Measurements from ENCODE around the gene SYP.
"Not testable (repeated sequence)": the region's sequence is repeated elsewhere in the genome, so short reads cannot be mapped to it uniquely, and the experiment has no call there.

SYP gene

GRCh38 chrX:49190821-49191573 lies 9.0 kb downstream of the SYP start:
- peak; percentile 72 to 76 (median 75) for DNase-seq (ENCODE audit: low read depth in 2 of 3, low spot score in 1 of 3)

DNA sequence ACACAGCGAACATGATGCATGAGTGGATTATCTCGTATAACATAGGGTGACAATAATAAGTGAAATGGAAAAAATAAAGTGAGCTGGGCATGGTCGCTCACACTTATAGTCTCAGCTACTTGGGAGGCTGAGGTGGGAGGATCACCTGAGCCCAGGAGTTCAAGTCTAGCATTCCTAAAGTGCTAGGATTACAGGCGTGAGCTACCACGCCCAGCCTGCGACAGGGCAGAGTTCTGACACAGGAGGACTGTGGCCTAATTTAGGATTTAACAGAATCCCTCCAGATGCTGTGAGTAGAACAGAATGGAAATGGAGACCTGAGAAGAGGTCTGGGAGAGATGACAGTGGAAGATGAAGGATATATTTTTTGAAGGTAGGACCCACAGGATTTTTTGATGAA lies 10.4 kb downstream of the SYP start:
- no peak for DNase-seq (ENCODE audit: low read depth in 2 of 3, low spot score in 1 of 3)

DNA sequence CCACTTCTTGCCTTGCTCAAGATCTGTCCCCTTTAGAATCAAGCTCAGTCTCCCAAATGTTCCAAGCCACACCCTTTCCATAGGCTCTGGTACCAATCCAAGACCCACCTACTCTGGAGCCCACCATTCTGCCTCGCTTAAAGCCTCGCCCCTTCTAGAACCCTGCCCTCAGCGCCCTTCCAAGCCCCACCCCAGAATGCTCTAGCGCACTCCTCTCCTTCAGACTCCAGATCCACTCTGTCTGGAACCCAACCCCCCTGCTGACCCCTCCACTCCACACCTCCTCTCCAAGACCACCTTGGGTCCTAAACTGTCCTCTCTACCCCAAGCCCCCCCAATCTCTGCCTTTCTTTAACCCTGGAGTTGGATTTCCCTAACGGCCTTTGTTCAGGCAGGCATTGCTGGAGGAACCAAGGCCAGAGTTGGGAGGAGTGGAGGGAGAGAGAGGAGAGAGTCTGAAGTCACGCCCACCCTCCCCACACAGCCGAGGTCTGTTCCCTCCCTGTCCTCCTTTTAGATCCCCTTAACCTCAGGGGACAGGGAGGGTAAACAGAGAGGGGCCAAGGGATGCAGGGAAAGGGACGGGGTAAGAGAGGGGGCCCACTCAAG lies 11.4 kb downstream of the SYP start:
- DNase-seq (ENCODE audit: low read depth in 2 of 3, low spot score in 1 of 3) = no peak

GRCh38 chrX:49187526-49187925 lies 12.5 kb downstream of the SYP start:
- no peak for DNase-seq (ENCODE audit: low read depth in 2 of 3, low spot score in 1 of 3)

DNA sequence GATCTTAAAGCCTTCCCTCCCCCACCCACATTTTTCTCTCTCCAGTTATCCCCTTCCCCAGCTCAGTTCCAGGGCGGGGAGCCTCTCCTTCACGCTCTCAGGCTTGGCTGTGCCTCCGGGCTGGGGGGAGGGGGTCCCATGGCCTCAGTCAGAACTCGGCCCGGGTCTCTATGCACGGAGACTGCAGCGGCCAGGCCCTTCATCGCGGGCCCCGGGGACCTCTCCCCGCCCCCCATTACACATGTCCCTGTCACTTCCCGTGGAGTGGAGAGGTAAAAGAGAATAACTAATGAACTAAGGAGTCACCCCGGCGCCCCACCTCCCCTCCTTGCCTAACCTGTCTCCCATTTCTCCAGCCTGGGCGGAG lies 13.0 kb downstream of the SYP start:
- no peak for DNase-seq (ENCODE audit: low read depth in 2 of 3, low spot score in 1 of 3)

GRCh38 chrX:49186125-49187027 lies 13.6 kb downstream of the SYP start, which contains the start of gene PRICKLE3:
Gene PRICKLE3, minus strand, starts transcription at chrX:49186373. Its CDS starts 76 bp downstream, at chrX:49186297.
- DNase-seq (ENCODE audit: low read depth in 2 of 3, low spot score in 1 of 3) = peak in 2 of 3 donors; percentile 49 to 67

- no peak for DNase-seq (ENCODE audit: low read depth in 2 of 3, low spot score in 1 of 3)
These were observed 15.4 kb downstream of the SYP start for GRCh38 chrX:49184294-49185281.

DNA sequence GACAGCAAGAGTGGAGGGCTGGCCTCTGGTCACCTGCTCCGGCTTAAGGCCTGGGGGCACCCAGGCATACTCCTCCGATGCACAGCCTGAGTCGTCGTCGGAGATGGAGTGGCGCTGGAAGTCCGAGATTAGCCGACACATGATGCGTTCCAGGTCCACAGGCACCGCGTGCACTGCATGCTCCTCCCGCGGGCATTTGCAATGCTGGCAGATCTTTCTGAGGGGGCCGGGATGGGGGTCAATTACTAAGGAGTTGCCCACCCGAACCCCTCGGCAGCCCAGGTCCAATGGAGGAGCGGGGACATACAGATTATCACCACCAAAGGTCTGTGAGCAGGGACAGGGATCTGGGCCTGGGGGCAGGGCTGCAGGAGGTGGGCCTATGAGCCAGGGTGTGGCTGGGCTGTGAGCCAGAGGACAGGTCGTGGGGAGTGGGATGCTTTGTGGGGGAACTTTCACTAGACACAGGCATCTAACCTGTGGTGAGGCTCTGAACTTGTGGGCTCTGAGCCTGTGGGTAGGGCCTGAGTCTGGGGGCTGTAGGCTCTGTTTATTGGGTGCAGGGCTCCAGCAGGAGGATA lies 16.2 kb downstream of the SYP start:
- DNase-seq (ENCODE audit: low read depth in 2 of 3, low spot score in 1 of 3) = no peak

DNA sequence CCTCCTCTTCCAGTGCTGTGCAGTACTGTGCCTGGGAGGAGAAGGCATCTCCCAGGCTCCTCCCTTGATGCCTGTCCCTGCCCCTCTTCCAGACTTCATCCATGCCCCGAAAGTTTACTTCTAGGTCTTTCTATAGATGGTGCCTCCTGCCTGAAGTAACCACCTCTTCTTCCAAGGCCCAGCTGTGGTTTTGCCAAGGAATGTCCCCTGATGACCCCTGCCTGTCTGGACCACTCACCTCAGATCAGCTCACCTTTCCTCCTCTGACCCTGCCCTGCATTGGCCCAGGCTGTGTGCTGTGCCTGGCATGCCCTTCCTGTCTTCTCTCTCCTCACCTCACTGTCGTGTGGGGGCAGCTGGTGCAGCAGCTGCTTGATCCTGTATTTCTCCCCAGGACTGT lies 20.6 kb downstream of the SYP start:
- no peak for DNase-seq (ENCODE audit: low read depth in 2 of 3, low spot score in 1 of 3)

GRCh38 chrX:49178537-49178936 lies 21.5 kb downstream of the SYP start:
- DNase-seq (ENCODE audit: low read depth in 2 of 3, low spot score in 1 of 3) = no peak

- no peak for DNase-seq (ENCODE audit: low read depth in 2 of 3, low spot score in 1 of 3)
These were observed 22.0 kb downstream of the SYP start for GRCh38 chrX:49177873-49178480.

- no peak for DNase-seq (ENCODE audit: low read depth in 2 of 3, low spot score in 1 of 3)
These were observed 22.6 kb downstream of the SYP start for GRCh38 chrX:49177338-49177833.

DNA sequence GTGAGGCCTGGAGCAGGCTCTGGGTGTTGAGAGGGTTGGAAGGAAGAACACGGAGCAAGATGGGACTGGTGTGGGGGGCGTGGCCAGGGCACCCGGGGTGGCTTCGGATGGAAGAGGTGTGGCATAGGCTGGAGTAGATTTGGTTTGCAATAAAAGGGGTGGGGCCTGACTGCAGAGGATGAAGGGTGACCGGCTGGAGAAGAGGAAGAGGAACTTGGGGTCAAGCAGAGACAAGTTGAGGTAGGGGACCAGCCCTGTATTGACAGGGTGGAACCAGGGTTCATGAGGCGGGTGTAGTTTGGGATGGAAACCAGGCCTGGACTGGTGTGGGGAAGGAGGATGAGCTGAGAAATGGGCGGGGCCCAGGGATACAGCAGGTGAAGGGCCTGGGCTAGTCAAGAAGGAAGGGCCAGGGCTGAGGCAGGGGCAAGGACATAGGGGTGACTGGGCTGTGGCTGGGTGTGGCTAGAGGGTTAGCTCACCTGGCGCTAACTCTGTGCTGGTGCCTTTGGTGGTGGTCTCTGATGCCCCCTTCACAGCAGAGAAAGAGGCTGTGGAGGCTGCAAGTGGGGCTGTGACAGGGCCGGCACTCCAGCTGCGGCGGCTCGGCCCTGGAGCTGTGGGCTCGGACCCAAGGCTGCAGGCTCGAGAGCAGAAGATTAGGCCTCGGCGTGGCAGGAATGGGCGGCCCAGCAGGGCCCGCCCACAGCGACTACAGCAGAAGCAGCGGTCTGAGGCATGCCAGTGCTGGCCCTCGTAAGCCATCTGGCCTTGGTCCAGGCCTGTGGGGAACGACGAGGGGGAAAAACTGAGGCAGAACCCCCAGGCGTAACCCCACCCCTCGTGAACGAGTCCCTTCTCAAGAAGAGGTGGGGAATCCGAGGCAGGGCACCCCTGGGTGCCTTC lies 23.3 kb downstream of the SYP start:
- DNase-seq (ENCODE audit: low read depth in 2 of 3, low spot score in 1 of 3) = no peak

GRCh38 chrX:49175435-49176274 lies 24.3 kb downstream of the SYP start:
- no peak for DNase-seq (ENCODE audit: low read depth in 2 of 3, low spot score in 1 of 3)

DNA sequence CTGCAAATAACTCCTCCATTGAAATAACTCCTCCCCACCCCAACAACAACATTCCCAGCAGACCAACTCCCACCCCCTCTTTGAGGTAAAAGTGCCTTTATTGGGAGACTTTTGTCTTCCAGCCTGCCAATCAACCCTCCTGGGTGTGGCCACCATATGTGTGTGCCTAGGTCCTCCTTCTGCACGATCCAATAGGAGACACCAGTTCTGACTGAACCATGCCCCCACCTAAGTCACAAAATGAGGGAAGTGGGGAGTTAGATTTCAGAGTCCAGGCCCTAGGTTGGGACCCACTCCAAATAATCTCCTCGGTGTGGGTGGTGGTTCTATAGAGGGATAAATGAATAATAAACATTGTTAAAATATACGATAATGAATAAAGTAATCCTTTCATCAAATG lies 25.3 kb downstream of the SYP start:
- no peak for DNase-seq (ENCODE audit: low read depth in 2 of 3, low spot score in 1 of 3)

GRCh38 chrX:49173544-49173943 lies 26.4 kb downstream of the SYP start:
- not testable (repeated sequence) for DNase-seq (ENCODE audit: low read depth in 2 of 3, low spot score in 1 of 3)

DNA sequence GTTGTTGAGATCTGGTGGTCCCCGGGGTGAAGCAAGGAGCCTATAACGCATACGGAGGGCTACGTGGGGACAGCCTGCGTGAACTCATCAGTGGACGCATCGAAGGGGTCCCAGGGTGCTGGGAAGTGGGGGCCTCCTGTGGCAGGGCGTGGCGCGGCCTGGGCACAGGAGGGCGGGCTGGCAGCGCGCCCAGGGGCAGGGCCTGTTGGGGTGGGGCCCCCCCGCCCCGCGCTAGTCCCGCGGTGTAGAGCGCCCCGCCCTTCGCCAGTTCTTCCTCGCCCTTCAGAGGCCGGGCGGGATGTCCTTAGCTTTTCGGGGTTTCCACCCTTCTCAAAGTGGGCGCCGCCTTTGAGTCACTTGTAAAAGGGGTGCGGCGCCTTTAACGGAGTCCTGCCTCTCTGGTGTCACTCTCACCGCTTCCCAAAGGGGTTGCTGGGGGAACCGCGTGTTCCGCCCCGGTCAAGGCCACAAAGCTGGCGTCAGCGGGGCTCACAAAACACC lies 27.7 kb downstream of the SYP start:
- peak in 2 of 3 donors; percentile 59 to 61 for DNase-seq (ENCODE audit: low read depth in 2 of 3, low spot score in 1 of 3)
